B cell (primary cell): ENCODE results near the gene ARHGAP26. TPM values are rescaled to one million over a fixed set of nuclear protein-coding genes. Genes with fewer than 3 reads are reported as not detected.

ENCODE experiments used
- ATAC-seq: fragments of 200-7000 bp; cut with Tn5 transposase; one replicate; pipeline ENCODE4 v1.10.0; 2021; ENCODE audit warnings: low read depth, mild to moderate bottlenecking, moderate number of reproducible peaks, moderate library complexity
- CTCF ChIA-PET: fragments of 350-600 bp; sonication (Branson Sonifier 250); formaldehyde crosslinking; loops from one replicate; lab custom pipeline; 2021; ENCODE audit warnings: antibody characterized with exemption, inconsistent platforms; lab: Charles Lee
- POLR2A ChIA-PET: fragments of 350-600 bp; sonication (Branson Sonifier 250); formaldehyde crosslinking; loops from one replicate; lab custom pipeline; 2021; ENCODE audit warnings: antibody characterized with exemption; lab: Charles Lee
- DNase-seq: peaks from one replicate; pipeline ENCODE4 v3.0.0; 2013
- H2AFZ ChIP-seq: 2 replicates; pipeline ENCODE4 v1.6.1; 2012; ENCODE audit warnings: mild to moderate bottlenecking, low read depth, low read length; ENCODE audit not compliant: insufficient read depth, poor library complexity, severe bottlenecking
- H3K27ac ChIP-seq, 2 donors: 1 replicate in 1 of 2; 2 replicates in 1 of 2; pipeline ENCODE4 v1.5.1; 2012 to 2013; ENCODE audit warnings: low read length in 2 of 2, mild to moderate bottlenecking in 2 of 2, moderate library complexity in 1 of 2
- H3K27me3 ChIP-seq, 4 experiments: fragments of 200-600 bp in 1 of 4; sonication (generic) in 1 of 4; replicated peaks in 1 of 4; 1 replicate in 2 of 4; 2 replicates in 2 of 4; pipeline versions ENCODE4 v1.6.1 to v1.7.0; 2013 to 2016; ENCODE audit warnings: low read length in 3 of 4, mild to moderate bottlenecking in 2 of 4, mixed read lengths in 1 of 4, moderate library complexity in 1 of 4; ENCODE audit not compliant: insufficient read depth in 4 of 4, control insufficient read depth in 3 of 4; ENCODE audit errors: control extremely low read depth in 1 of 4
- H3K36me3 ChIP-seq, 2 experiments: replicated peaks in 1 of 2; 1 replicate in 1 of 2; 2 replicates in 1 of 2; pipeline versions ENCODE4 v1.6.1 to v1.7.1; 2013; ENCODE audit warnings: low read length in 1 of 2; ENCODE audit not compliant: insufficient read depth in 2 of 2, control insufficient read depth in 1 of 2; ENCODE audit errors: control extremely low read depth in 1 of 2, extremely low read depth in 1 of 2
- H3K4me1 ChIP-seq, 2 donors: fragments of 200-600 bp in 1 of 2; sonication (generic) in 1 of 2; 1 replicate in 1 of 2; 2 replicates in 1 of 2; pipeline versions ENCODE4 v1.5.1 to v1.6.1; 2013 to 2017; ENCODE audit warnings: low read length in 2 of 2; ENCODE audit not compliant: control insufficient read depth in 2 of 2, insufficient read depth in 2 of 2
- H3K4me2 ChIP-seq: replicated peaks from 2 replicates; pipeline ENCODE3; 2012; ENCODE audit warnings: mild to moderate bottlenecking, low read depth, low read length; ENCODE audit not compliant: poor library complexity, severe bottlenecking
- H3K4me3 ChIP-seq, 5 experiments: fragments of 200-600 bp in 1 of 5; sonication (generic) in 1 of 5; 1 replicate in 3 of 5; 2 replicates in 2 of 5; pipeline versions ENCODE4 v1.5.1 to v1.7.0; 2011 to 2016; ENCODE audit warnings: low read length in 4 of 5, mild to moderate bottlenecking in 4 of 5, low read depth in 2 of 5, control low read depth in 1 of 5, moderate library complexity in 1 of 5; ENCODE audit not compliant: insufficient read depth in 1 of 5; ENCODE audit errors: control extremely low read depth in 1 of 5, extremely low read depth in 1 of 5
- H3K79me2 ChIP-seq: fragments of 200-600 bp; sonication (generic); one replicate; pipeline ENCODE4 v1.6.0; 2016; ENCODE audit warnings: low read length; ENCODE audit not compliant: control insufficient read depth, insufficient read depth
- H3K9ac ChIP-seq: fragments of 200-600 bp; sonication (generic); 2 replicates; pipeline ENCODE4 v1.6.1; 2017; ENCODE audit warnings: mild to moderate bottlenecking, low read length, moderate library complexity
- H3K9me3 ChIP-seq, 3 donors: one replicate each; pipeline versions ENCODE4 v1.6.1 to v1.7.1; 2013; ENCODE audit warnings: low read length in 2 of 3; ENCODE audit not compliant: control insufficient read depth in 2 of 3, insufficient read depth in 1 of 3; ENCODE audit errors: control extremely low read depth in 1 of 3
- H4K20me1 ChIP-seq: 2 replicates; pipeline ENCODE4 v1.6.0; 2012; ENCODE audit warnings: mild to moderate bottlenecking, low read length; ENCODE audit not compliant: insufficient read depth, control insufficient read depth, poor library complexity, severe bottlenecking
- H3K27ac Mint-ChIP-seq: one replicate; pipeline ENCODE4 v1.8.0; 2021; ENCODE audit warnings: mixed read lengths
- H3K27me3 Mint-ChIP-seq: one replicate; pipeline ENCODE4 v1.8.0; 2021; ENCODE audit warnings: mixed read lengths
- H3K4me1 Mint-ChIP-seq: one replicate; pipeline ENCODE4 v1.8.0; 2021; ENCODE audit warnings: mixed read lengths
- H3K4me3 Mint-ChIP-seq: one replicate; pipeline ENCODE4 v1.8.0; 2021; ENCODE audit warnings: mixed read lengths
- H3K9me3 Mint-ChIP-seq: one replicate; pipeline ENCODE4 v1.8.0; 2022; ENCODE audit warnings: mixed read lengths; ENCODE audit not compliant: insufficient read depth
- CTCF ChIP-seq: fragments of 200-600 bp; IDR thresholded peaks from one replicate; pipeline ENCODE4 v1.8.0; 2022; ENCODE audit warnings: antibody characterized with exemption, mild to moderate bottlenecking
- EZH2 ChIP-seq: IDR thresholded peaks from 2 replicates; pipeline ENCODE4 v1.6.1; 2012; ENCODE audit warnings: borderline replicate concordance, low read depth, mild to moderate bottlenecking, moderate library complexity, low read length; ENCODE audit not compliant: insufficient read depth, poor library complexity, severe bottlenecking
- WGBS: methylation state at CpG from one replicate; pipeline ENCODE4 v1.1.5; 2013; ENCODE audit warnings: missing lambda C conversion rate; ENCODE audit not compliant: insufficient coverage; 5-methylcytosine and 5-hydroxymethylcytosine counted together
- intact Hi-C: fragments of 100-400 bp; cut with micrococcal nuclease; formaldehyde crosslinking; loops from one replicate; pipeline ENCODE4 v1.10.0; 2022
- polyA plus RNA-seq: library from polyadenylated mRNA; depleted of rRNA; stranded (reverse); fragments of >200 nt; gene quantifications from 2 replicates; pipeline ENCODE4 v1.2.3, GENCODE V29; 2012
- total RNA-seq, 2 donors: library from RNA; stranded (reverse); fragments of 120-200 nt in 1 of 2; gene quantifications; 1 replicate in 1 of 2; 2 replicates in 1 of 2; pipeline versions ENCODE4 v1.2.3 to v1.2.4, GENCODE V29; 2013 to 2022

The ARHGAP26 gene
- total and polyA plus RNA-seq, 2 donors (not counting 1 experiment from before 2014, with no cell fraction given) = 1.8 to 22.5 TPM

DNA sequence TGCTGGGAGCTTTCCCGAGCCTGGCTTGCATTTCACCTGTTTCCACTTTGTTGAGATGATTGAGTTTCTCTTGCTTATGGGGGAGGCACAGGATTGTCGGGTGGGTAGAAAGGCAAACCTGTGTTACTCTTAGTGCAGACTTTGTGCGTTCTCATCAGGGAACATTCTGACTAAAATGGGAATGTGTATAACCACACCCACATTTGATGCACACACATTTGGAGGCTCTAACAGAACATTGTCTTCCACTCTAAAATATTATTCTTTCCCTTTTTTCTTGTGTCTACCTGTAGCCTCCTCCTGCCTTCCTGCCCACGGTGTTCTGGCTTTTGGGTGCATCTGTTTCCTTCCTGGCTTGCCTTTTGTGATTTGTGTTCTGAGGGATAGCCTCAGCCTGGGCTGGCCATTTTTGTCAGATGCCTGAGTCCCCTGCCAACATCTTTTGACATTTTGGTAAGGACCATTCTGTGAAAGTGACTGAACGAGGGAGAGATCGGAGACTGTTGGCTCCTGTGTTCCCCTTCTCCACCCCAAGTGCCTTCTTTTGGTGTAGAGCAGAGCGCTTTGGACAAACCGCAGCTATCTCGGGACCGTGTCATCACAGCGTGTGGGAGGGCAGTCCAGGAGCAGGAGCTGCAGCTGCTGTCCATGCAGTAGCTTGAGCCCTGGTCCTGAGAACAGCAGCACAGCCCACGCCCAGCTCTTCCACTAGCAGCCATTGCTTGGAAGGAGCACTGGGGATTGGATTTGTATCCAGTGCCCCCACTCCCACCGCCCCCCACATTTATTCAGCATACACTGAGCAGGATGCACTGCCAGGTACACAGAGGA, 101.4 kb downstream of the ARHGAP26 start:
- no peaks in the 10 kb centered on the region for H3K9me3 Mint-ChIP-seq
- WGBS = 96% methylated on average over 8 of the region's 13 CpGs
- H2AFZ ChIP-seq = no peak overlapping the region
- ChIA-PET POLR2A (no interaction called here), CTCF (interaction anchor here (0.6 to 9.7 kb wide), 9 partner anchors 8 to 172 kb away, joined by 3 to 343 read pairs (median 5); partner anchors contain the start of gene ARHGAP26)
- peaks cover 8% of the 10 kb centered on the region for H4K20me1 ChIP-seq
- H3K4me3 Mint-ChIP-seq = no peak overlapping the region
- no peaks in the 10 kb centered on the region for H3K9me3 ChIP-seq
- H3K4me2 ChIP-seq = no peak overlapping the region
- DNase-seq = no peak
- H3K4me1 ChIP-seq = peaks cover 3 to 4% of the 10 kb centered on the region in 2 donors
- ATAC-seq = no peak
- no peak overlapping the region for H3K27ac ChIP-seq
- H3K9ac ChIP-seq = no peak overlapping the region
- H3K27ac Mint-ChIP-seq = no peak overlapping the region
- no peaks in the 10 kb centered on the region for H3K27me3 Mint-ChIP-seq
- intact Hi-C loops = no loop called here
- no peak for TF ChIP-seq CTCF
- TF ChIP-seq EZH2 = no peak
- H3K36me3 ChIP-seq = no peaks in the 10 kb centered on the region
- peaks cover 13% of the 10 kb centered on the region for H3K79me2 ChIP-seq
- no peaks in the 10 kb centered on the region for H3K27me3 ChIP-seq
- peaks cover 6% of the 10 kb centered on the region for H3K4me1 Mint-ChIP-seq
- H3K4me3 ChIP-seq = no peak overlapping the region

DNA sequence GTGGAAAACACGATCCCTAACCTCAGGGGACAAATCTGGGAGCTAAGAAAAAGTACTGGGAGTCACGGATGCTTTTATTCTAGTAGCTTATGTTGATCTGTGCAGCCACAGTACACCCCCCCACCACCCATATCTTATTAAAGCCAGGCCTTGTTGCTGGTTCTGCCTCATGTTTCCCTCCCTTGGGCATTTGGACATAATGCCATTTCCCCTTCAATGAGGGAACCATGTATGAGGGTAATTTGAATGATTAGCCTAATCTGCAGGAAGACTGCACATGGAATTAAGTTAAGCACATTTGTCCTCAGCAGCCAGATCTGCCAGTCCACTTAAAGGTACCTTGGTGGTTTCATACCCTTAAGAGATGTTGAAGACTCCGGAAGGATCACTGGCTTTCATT, 102.0 kb downstream of the ARHGAP26 start:
- Histone ChIP-seq H2AFZ (no peak overlapping the region), H3K4me1 (no peaks in the 10 kb centered on the region), H3K27ac (no peak overlapping the region), H3K4me2 (no peak overlapping the region), H3K79me2 (peaks cover 13% of the 10 kb centered on the region), H3K4me3 (no peak overlapping the region), H3K27me3 (no peaks in the 10 kb centered on the region), H4K20me1 (peaks cover 8% of the 10 kb centered on the region), H3K9ac (no peak overlapping the region), H3K36me3 (no peaks in the 10 kb centered on the region), H3K9me3 (no peaks in the 10 kb centered on the region)
- no peaks in the 10 kb centered on the region for H3K9me3 Mint-ChIP-seq
- no peak overlapping the region for H3K4me3 Mint-ChIP-seq
- POLR2A ChIA-PET = no interaction called here
- DNase-seq (no peak), ATAC-seq (no peak)
- TF ChIP-seq CTCF (no peak), EZH2 (no peak)
- no peaks in the 10 kb centered on the region for H3K4me1 Mint-ChIP-seq
- no peak overlapping the region for H3K27ac Mint-ChIP-seq
- WGBS = no CpG with 5 or more reads among the region's 3 CpGs
- intact Hi-C loops = no loop called here
- H3K27me3 Mint-ChIP-seq = no peaks in the 10 kb centered on the region
- CTCF ChIA-PET = interaction anchor here (0.9 to 9.7 kb wide), 3 partner anchors 8 to 860 kb away, joined by 3 to 343 read pairs (median 17); partner anchors contain the start of gene GNPDA1
